ENCODE measurements around the gene TGFA. TPM values are rescaled to one million over a fixed set of nuclear protein-coding genes. Genes with fewer than 3 reads are reported as not detected.

Gene TGFA
- total RNA-seq, 1 experiment from 2014 or later = 6.6 TPM

DNA sequence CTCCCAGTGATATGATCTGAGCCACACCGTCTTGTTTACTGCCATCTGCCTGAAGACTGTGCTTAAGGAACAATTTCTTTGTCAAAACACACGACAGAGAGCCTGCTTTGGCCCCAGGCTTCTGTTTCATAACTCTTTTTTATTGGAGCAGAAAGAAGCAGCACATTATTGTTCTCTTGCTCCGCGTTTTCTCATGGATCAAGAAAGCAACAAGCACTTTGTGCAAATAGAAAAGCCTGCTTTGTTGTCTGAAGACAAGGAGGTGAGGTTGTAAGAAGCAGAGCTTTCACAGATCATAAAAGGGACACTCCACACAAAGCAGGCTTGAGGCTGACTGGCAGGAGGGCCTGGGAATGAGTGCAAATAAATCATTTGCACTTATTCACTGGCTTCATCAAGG is 133.5 kb downstream of the TGFA start:
- no peak for DNase-seq (ENCODE audit: low read depth)

DNA sequence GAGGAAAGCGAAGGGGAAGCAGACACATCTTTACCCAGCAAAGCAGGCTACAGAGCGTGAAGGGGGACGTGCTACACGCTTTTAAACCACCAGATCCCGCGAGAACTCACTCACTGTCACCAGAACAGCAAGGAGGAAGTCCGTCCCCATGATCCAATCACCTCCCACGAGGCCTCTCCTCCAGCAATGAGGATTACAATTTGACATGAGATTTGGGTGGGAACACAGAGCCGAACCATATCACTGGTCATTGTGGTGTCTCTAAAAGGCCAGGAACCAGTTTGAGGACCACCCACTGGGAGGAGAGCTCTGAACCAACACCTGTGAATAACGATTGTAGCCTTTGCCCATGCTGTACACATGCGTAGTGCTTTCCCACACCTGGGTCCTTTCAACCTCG is 135.1 kb downstream of the TGFA start:
- DNase-seq (ENCODE audit: low read depth) = no peak

DNA sequence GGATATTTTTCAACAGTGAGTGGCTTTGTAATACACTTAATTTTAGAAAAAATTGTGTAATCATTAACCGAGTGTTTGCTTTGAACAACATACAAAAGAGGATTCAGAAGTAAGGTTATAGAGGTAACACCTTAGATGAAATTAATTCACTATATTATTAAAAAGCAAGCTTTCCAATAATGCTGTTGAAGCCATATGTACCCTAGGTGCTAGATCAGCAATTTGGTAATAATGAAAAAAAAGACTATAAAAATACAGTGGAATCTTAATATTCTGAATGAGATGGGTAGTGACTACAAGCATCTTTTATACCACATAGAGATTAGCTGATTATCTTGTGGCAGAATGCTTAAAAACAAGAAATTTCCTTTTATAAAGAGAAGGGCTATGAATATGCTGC is 136.6 kb downstream of the TGFA start:
- no peak for DNase-seq (ENCODE audit: low read depth)

DNA sequence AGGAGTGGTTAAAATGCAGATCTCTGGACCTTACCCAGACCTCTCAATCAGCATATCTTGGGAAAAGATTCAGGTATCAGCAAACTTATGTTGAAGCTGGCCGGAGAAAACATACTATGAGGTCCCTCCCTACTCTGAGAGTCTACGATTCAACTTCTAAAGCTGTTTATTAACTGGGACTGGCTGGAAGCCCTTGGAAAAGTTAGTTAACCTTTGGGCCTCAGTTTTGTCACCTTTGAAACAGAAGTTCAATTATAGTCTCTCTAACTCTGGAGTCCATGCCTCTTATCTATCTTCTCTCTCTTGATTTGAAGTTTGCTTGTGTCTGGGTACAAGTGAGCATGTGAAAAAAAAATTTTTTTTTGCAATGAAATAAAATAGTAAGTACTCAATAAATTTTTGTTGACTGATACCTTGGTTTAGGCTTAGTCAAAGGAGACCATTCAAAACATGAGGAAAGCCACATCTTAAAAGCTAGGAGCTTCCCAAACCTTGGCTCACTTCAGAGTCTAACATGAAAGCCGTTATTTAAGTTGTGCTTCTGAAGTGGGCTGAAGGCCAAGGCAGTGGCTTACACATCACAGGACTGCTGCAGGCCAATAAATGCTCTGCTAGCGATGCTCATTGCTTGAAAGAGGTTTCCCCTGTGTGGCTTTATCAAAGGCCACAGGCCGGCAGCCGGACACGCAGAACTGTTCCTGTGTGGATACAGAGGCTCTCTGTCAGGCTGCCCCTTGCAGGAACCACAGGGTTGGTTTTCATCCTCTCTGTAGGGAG is 141.1 kb downstream of the TGFA start:
- no peak for DNase-seq (ENCODE audit: low read depth)

DNA sequence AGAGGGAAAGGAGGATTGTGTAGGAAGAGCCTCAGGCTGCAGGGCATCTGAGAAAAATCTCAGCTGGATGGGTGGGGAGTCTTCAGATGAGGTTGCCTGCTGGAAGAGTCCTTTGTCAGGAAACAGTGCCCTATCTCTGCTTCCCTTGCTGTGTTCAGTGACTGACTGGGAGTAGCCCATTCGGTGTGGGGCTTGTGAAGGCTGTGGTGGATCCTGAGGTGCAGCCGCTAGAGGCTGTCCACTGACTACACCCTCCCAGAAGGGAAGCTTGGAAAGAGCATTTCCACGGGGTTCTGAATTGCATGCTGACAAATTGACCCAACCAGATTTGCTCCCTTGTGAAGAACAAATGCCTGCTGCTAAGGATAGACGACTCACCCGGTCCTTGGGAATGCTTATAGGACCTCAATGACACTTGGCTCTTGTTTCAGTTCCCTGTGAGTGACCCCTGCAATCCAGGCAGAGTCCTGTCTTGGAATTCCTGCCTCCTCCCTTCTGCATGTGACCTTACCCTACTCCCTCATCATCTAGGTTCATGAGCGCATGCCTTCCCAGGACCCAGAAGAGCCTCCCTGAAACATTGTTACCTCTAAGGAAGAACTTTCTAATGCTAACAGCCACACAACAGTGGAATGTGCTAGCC is 142.0 kb downstream of the TGFA start:
- DNase-seq (ENCODE audit: low read depth) = no peak

DNA sequence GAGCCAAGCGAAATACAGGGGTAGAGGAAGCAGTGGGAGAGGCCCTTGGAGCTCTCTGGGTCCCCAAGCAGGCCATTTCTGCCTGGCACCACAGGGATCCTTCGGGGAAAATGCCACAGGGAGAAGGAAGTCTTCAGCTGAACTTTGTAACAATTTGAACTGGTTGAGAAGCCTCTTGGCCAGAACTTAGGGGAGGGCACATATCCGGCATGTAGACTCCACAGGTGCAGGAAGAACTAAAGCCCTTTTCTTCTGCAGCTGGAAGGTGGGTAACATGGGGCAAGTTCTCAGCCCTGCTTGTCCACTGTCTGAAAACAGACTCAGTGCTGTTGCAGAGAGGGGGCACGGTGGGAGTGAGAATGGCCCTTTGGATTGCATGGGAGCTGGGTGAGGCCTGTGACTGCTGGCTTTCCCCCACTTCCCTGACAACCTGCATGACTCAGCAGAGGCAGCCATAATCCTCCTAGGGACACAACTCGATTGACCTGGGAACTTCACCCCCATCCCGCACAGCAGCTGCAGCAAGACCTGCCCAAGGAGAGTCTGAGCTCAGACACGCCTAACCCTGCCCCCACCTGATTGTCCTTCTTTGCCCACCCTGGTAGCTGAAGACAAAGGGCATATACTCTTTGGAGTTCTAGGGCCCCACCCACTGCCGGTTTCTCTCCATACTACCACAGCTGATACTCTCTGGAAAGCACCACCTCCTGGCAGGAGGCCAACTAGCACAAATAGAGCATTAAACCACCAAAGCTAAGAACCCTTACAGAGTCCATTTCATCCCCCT is 150.2 kb downstream of the TGFA start:
- DNase-seq (ENCODE audit: low read depth) = peak; percentile 11

DNA sequence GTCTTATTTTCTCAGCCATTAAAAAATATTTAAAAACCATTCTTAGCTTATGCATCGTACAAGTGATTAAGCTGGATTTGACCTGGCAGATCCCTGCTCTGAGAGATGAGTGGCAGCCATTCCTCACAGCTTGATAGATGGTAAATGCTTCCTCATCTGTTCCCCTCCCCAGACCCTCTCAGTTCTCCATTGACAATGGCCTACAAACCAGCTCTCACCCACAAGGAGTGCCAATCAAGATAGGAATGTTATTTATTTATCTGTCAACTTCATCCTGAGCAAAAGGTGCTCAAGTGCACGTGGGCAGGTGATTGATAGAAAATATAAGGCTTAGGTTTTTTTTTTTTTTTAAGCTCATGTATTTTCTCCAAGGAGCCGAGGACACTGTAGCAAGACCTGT is 153.1 kb downstream of the TGFA start:
- no peak for DNase-seq (ENCODE audit: low read depth)

DNA sequence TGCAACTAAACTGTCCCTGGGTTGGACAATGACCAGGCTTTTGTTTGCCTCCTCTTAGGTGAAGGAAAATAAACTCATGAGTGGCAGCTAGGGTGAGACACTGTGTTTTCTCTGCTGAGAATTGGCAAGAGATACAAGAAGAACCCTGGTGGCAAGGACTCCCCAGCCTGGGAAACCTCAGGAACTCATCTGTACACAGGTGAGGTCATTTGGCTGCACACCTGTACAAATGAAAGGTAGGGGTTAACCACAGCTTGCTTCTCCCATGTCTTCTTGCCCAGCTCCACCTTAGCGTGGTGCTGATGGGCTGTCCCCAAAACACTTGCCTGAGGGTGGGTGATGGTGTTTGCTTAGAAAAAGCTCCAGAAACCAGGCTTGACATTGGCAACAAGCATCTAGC is 154.6 kb downstream of the TGFA start:
- DNase-seq (ENCODE audit: low read depth) = no peak

Other genes starting within 250 kb of the TGFA start
- gene ADD2, start 214.4 kb upstream of the TGFA start, total RNA-seq (2014; rRNA removed; shearing (Covaris generic)) = 15.6 and 23.3 TPM in 2 replicates
- gene FIGLA, start 236.8 kb upstream of the TGFA start, total RNA-seq (2014; rRNA removed; shearing (Covaris generic)) = not detected in 2 replicates

Measured in Daoy (cell line).